ENCODE results near the gene ZNF536. TPM values are rescaled to one million over a fixed set of nuclear protein-coding genes. Genes with fewer than 3 reads are reported as not detected.

The ZNF536 gene
- polyA plus RNA-seq, 1 donor, result 5.3 TPM

DNA sequence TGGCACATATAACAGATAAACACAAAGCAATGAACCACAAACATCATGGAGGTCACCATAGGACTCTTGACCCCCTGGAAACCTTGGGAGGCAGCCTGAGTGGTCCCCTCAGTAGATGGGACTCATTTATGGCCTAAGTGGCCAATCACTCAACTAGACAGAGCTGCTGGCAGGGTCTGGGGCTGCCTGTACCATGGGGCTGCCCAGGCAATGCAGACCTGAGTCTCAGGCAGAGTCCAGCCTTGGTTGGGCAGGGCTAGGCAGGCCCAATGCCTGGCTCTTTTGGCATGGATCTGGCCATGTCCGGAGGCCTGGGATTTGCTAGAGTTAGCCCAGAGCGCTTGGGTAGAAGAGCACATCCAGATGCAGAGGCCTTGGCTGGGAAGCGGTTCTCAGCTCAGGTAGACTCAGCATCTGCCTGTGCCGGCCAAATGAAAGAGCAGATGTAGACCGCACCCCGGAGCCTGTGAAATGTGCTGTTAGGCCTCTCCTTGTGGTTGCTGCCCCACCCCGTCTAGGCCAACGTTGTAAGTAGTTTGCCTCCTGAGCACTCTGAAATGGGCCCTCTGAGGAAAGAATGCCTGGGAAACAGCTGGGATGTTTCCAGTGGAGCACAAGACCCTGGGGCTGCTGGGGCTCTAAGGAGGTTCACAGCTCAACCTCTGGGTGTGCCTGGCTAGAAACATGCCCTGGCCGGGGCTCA is 171.2 kb downstream of the ZNF536 start:
- no peak for DNase-seq
- no peaks in the 10 kb centered on the region for H3K36me3 ChIP-seq (ENCODE audit: control insufficient read depth, insufficient read depth, low read length)

DNA sequence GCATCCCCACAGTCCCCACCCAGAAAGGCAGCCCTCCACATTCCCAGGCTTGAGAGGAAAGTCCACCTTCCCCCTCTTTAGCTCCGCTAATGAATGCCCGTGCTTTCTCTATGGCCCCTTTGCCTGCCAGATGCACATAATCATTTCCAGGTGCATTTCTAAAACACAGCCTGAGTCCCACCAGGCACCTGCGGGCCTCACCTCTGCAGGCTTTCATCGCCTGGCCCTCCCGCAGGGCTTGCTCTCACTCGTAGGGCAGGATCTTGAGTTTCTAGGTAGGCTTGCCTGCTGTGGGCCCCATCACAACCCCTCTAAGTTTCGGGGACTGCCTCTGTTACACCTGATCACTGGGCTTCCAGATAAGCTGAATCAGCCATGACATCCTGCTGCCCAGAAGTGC is 173.6 kb downstream of the ZNF536 start:
- H3K27me3 ChIP-seq (ENCODE audit: control insufficient read depth, insufficient read depth, low read length), result no peaks in the 10 kb centered on the region
- no peak overlapping the region for H3K27ac ChIP-seq (ENCODE audit: low read length)
- H3K4me1 ChIP-seq (ENCODE audit: control insufficient read depth, insufficient read depth, low read length), result no peaks in the 10 kb centered on the region
- H3K4me3 ChIP-seq (ENCODE audit: low read length), result no peak overlapping the region
- H3K9me3 ChIP-seq (ENCODE audit: control insufficient read depth, low read depth, low read length), result no peaks in the 10 kb centered on the region
- H3K36me3 ChIP-seq (ENCODE audit: control insufficient read depth, insufficient read depth, low read length), result no peaks in the 10 kb centered on the region
- DNase-seq, result no peak
- no CpG with 5 or more reads among the region's 7 CpGs for WGBS (ENCODE audit: insufficient coverage, low lambda C conversion rate)

More for the DNA sequence above, 171.2 kb downstream of the ZNF536 start:
- WGBS (ENCODE audit: insufficient coverage, low lambda C conversion rate), result 100% methylated on average over 1 of the region's 9 CpGs
- Histone ChIP-seq H3K27ac (ENCODE audit: low read length) (no peak overlapping the region), H3K27me3 (ENCODE audit: control insufficient read depth, insufficient read depth, low read length) (no peaks in the 10 kb centered on the region), H3K4me3 (ENCODE audit: low read length) (no peak overlapping the region), H3K9me3 (ENCODE audit: control insufficient read depth, low read depth, low read length) (no peaks in the 10 kb centered on the region), H3K4me1 (ENCODE audit: control insufficient read depth, insufficient read depth, low read length) (no peaks in the 10 kb centered on the region)

DNA sequence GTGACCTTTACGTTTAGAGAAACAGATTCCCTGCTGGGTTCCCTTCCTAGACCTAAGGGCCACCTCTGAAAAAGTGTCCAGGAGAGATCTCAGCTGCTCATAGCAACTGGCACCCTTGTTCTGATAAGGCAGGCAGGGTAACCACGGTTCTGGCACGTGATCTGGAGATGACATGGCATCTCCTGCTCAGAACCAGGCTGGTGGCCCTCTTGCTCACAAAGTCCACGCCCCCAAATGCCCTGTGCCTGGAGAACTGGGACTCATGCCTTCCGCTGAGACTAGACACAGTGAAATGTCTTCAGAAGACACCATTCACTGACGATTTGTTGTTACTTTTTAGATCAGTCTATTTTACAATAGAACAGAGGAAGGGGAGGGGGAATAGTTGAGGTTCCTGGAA is 174.1 kb downstream of the ZNF536 start:
- H3K27ac ChIP-seq (ENCODE audit: low read length), result no peak overlapping the region
- H3K9me3 ChIP-seq (ENCODE audit: control insufficient read depth, low read depth, low read length), result no peaks in the 10 kb centered on the region
- H3K36me3 ChIP-seq (ENCODE audit: control insufficient read depth, insufficient read depth, low read length), result no peaks in the 10 kb centered on the region
- no peaks in the 10 kb centered on the region for H3K27me3 ChIP-seq (ENCODE audit: control insufficient read depth, insufficient read depth, low read length)
- DNase-seq, result no peak
- H3K4me3 ChIP-seq (ENCODE audit: low read length), result no peak overlapping the region
- H3K4me1 ChIP-seq (ENCODE audit: control insufficient read depth, insufficient read depth, low read length), result no peaks in the 10 kb centered on the region
- WGBS (ENCODE audit: insufficient coverage, low lambda C conversion rate), result 100% methylated on average over 1 of the region's 6 CpGs

DNA sequence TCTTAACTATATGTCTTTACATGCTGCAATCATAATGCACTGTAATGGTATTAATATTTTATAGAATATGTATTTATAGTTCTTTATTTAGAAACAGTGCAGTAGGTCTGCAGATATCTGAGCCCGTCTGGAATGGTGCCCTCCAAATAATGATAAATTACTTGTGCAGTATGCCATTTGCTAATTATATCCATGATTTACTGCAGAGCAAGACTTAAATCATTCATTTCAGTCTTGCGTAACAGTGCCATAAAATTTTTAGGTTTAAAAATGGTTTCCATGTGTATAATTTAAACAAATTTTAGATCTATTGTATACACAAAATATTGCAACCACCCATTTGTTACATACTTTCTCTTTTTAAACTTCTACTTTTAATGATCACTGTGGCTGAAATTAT is 175.1 kb downstream of the ZNF536 start:
- H3K4me3 ChIP-seq (ENCODE audit: low read length), result no peak overlapping the region
- no peaks in the 10 kb centered on the region for H3K27me3 ChIP-seq (ENCODE audit: control insufficient read depth, insufficient read depth, low read length)
- WGBS (ENCODE audit: insufficient coverage, low lambda C conversion rate), result 43% methylated on average over 2 of the region's 2 CpGs
- H3K36me3 ChIP-seq (ENCODE audit: control insufficient read depth, insufficient read depth, low read length), result no peaks in the 10 kb centered on the region
- no peak for DNase-seq
- H3K4me1 ChIP-seq (ENCODE audit: control insufficient read depth, insufficient read depth, low read length), result no peaks in the 10 kb centered on the region
- H3K27ac ChIP-seq (ENCODE audit: low read length), result no peak overlapping the region
- no peaks in the 10 kb centered on the region for H3K9me3 ChIP-seq (ENCODE audit: control insufficient read depth, low read depth, low read length)

DNA sequence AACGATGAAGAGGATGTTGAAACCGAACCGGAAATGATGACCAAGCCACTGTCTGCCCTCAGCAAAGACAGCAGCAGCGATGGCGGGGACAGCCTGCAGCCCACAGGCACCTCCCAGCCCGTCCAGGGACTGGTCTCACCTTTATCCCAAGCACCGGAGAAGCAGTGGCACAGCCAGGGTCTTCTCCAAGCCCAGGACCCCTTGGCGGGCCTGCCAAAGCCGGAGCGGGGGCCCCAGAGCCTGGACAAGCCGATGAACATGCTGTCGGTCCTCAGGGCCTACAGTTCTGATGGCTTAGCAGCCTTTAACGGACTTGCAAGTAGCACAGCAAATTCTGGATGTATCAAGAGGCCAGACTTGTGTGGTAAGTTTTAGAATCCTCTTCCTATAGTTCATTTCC is 177.0 kb downstream of the ZNF536 start:
- DNase-seq, result no peak
- Histone ChIP-seq H3K4me3 (ENCODE audit: low read length) (no peak overlapping the region), H3K4me1 (ENCODE audit: control insufficient read depth, insufficient read depth, low read length) (no peaks in the 10 kb centered on the region), H3K27me3 (ENCODE audit: control insufficient read depth, insufficient read depth, low read length) (no peaks in the 10 kb centered on the region), H3K36me3 (ENCODE audit: control insufficient read depth, insufficient read depth, low read length) (no peaks in the 10 kb centered on the region), H3K27ac (ENCODE audit: low read length) (no peak overlapping the region), H3K9me3 (ENCODE audit: control insufficient read depth, low read depth, low read length) (no peaks in the 10 kb centered on the region)
- WGBS (ENCODE audit: insufficient coverage, low lambda C conversion rate), result no CpG with 5 or more reads among the region's 13 CpGs

DNA sequence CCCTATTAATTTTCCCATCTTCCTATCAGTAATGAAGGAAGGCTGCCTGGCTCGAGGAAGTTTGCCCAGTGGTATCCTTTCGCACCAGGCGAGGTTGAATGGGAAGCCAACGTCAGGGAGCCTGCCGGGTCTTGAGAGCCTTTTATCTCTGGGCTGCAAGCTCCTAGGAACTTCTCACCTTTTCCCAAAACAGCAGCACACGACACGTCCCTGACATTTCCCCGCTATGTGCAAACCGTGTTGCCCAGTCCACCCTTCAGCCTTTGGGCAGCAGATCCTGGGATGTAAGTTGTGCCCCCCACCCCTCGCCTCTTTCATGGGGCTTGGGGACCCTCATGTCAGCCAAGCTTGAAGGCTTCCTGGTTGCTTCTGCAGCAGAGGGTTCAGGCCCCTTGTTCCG is 179.1 kb downstream of the ZNF536 start:
- Histone ChIP-seq H3K27ac (ENCODE audit: low read length) (no peak overlapping the region), H3K4me1 (ENCODE audit: control insufficient read depth, insufficient read depth, low read length) (no peaks in the 10 kb centered on the region), H3K36me3 (ENCODE audit: control insufficient read depth, insufficient read depth, low read length) (no peaks in the 10 kb centered on the region), H3K27me3 (ENCODE audit: control insufficient read depth, insufficient read depth, low read length) (no peaks in the 10 kb centered on the region), H3K4me3 (ENCODE audit: low read length) (no peak overlapping the region), H3K9me3 (ENCODE audit: control insufficient read depth, low read depth, low read length) (no peaks in the 10 kb centered on the region)
- WGBS (ENCODE audit: insufficient coverage, low lambda C conversion rate), result no CpG with 5 or more reads among the region's 11 CpGs
- no peak for DNase-seq

DNA sequence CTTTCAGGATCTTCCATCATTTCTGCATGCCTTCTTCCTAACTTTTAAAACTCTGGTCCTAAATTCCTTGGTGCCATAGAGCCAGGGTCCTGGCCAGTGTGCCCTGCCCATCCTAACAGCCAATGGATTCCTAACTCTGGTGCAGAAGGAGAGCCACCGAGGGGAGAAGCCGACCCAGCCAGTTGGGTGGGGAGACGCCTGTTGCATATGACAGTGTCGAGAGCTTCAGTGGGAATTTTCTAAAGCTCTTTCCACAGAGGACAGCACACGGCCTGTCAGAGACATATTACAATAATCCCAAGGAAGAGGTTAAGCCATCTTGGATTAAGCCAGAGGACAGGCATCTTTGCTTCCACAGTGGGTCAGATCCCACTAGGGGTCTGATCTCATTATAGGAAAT is 180.4 kb downstream of the ZNF536 start:
- no CpG with 5 or more reads among the region's 5 CpGs for WGBS (ENCODE audit: insufficient coverage, low lambda C conversion rate)
- H3K27ac ChIP-seq (ENCODE audit: low read length), result no peak overlapping the region

DNA sequence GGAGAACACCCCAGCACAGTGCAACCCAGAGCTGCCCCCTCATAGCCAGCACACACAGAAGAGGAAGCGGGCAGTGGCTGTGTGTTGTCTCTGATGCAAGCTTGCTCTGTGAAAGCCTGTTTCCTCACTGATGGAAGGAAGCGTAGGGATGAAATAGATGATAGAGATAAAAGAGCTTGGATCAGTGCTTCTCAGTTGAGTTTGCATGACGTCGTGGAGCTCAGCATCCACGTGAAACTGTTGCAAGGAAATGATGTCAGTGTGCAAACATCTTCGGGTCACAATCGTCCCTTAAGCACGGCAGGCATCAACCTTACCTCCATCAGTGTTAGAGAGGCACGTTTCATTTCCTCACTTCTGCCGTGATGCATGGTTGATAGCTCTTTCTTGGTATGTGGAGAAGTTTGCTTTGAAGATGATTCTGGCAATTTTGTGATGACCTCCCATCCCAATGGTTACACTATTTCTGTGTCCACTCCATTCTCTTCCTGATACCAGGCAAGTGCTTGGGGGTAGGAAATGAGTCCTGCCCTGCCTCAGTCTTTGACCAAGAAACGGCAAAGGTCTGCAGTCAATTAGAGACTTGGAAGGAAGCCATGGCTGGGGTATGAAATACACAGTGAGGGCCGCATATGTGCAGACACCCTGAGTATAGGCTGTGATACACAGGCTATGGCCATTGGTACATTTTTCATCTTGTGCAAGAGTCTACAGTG is 183.0 kb downstream of the ZNF536 start:
- H3K36me3 ChIP-seq (ENCODE audit: control insufficient read depth, insufficient read depth, low read length), result no peaks in the 10 kb centered on the region
- no peaks in the 10 kb centered on the region for H3K4me1 ChIP-seq (ENCODE audit: control insufficient read depth, insufficient read depth, low read length)
- DNase-seq, result no peak
- no peak overlapping the region for H3K4me3 ChIP-seq (ENCODE audit: low read length)
- H3K27me3 ChIP-seq (ENCODE audit: control insufficient read depth, insufficient read depth, low read length), result no peaks in the 10 kb centered on the region
- WGBS (ENCODE audit: insufficient coverage, low lambda C conversion rate), result 76% methylated on average over 3 of the region's 12 CpGs
- no peak overlapping the region for H3K27ac ChIP-seq (ENCODE audit: low read length)
- no peaks in the 10 kb centered on the region for H3K9me3 ChIP-seq (ENCODE audit: control insufficient read depth, low read depth, low read length)

More for the DNA sequence above, 180.4 kb downstream of the ZNF536 start:
- Histone ChIP-seq H3K27me3 (ENCODE audit: control insufficient read depth, insufficient read depth, low read length) (no peaks in the 10 kb centered on the region), H3K4me1 (ENCODE audit: control insufficient read depth, insufficient read depth, low read length) (no peaks in the 10 kb centered on the region), H3K36me3 (ENCODE audit: control insufficient read depth, insufficient read depth, low read length) (no peaks in the 10 kb centered on the region), H3K4me3 (ENCODE audit: low read length) (no peak overlapping the region), H3K9me3 (ENCODE audit: control insufficient read depth, low read depth, low read length) (no peaks in the 10 kb centered on the region)
- DNase-seq, result no peak

DNA sequence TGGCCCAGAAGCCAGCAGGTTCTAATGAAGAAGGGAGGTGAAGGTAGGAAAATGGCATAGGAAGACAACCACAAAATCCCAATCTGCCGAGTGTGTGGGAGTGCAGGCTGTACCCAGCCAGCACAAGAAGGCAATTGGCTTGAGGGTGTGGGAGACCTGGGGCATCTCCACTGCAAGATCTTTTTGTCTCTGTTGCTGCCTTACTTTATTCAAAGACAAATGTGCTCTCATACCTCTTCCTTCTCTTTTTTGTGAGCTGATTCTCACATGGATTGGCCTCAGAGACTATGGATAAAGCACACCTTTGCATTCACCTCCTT is 183.6 kb downstream of the ZNF536 start:
- H3K4me3 ChIP-seq (ENCODE audit: low read length), result no peak overlapping the region
- no peaks in the 10 kb centered on the region for H3K4me1 ChIP-seq (ENCODE audit: control insufficient read depth, insufficient read depth, low read length)
- no CpG with 5 or more reads among the region's 1 CpG for WGBS (ENCODE audit: insufficient coverage, low lambda C conversion rate)
- no peaks in the 10 kb centered on the region for H3K9me3 ChIP-seq (ENCODE audit: control insufficient read depth, low read depth, low read length)
- H3K27me3 ChIP-seq (ENCODE audit: control insufficient read depth, insufficient read depth, low read length), result no peaks in the 10 kb centered on the region
- no peaks in the 10 kb centered on the region for H3K36me3 ChIP-seq (ENCODE audit: control insufficient read depth, insufficient read depth, low read length)
- DNase-seq, result no peak
- no peak overlapping the region for H3K27ac ChIP-seq (ENCODE audit: low read length)

DNA sequence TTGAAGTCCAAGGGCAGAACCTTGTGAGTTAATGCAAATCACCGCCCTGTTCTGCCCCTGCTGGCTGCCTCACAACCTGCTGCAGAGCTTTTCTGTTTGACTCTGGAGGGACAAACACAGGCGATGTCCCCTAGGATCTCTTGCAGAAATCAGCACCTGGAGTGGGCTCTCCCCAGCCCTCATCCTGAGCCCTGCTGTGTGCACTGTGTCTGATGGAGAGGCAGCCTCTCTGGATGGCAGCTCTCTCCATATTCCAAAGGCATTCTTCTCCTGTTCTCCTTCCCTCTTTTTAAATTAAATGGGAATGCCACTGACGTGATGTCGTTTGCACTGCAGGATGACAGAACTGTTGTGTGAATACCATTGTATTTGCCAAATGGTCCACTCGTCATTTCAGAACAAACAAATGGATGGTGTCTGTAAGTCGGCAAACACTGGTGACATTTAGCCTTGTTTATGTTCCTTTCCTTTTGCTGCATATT is 184.1 kb downstream of the ZNF536 start:
- H3K36me3 ChIP-seq (ENCODE audit: control insufficient read depth, insufficient read depth, low read length), result no peaks in the 10 kb centered on the region
- no peak for DNase-seq
- WGBS (ENCODE audit: insufficient coverage, low lambda C conversion rate), result no CpG with 5 or more reads among the region's 6 CpGs
- H3K27ac ChIP-seq (ENCODE audit: low read length), result no peak overlapping the region
- H3K27me3 ChIP-seq (ENCODE audit: control insufficient read depth, insufficient read depth, low read length), result no peaks in the 10 kb centered on the region
- no peak overlapping the region for H3K4me3 ChIP-seq (ENCODE audit: low read length)
- H3K9me3 ChIP-seq (ENCODE audit: control insufficient read depth, low read depth, low read length), result no peaks in the 10 kb centered on the region
- no peaks in the 10 kb centered on the region for H3K4me1 ChIP-seq (ENCODE audit: control insufficient read depth, insufficient read depth, low read length)

DNA sequence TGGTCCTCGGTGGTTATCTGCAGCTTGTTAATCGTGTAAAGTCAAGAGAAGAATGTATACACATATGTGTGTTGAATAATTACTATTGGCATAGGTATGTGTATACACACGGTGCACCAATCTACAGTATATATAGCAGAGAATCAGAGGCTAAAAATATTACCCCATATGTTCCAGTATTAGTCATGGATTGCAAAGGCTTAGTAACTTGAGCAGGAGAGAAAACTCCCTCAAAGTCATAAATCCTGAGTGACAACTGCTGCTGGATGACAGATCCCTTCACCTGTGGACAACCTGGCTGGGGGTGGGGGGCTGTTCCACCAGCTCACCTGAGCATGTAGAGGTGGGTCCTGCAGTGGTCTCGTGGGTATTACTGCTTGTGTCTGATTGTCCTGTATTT is 185.0 kb downstream of the ZNF536 start:
- 60% methylated on average over 1 of the region's 4 CpGs for WGBS (ENCODE audit: insufficient coverage, low lambda C conversion rate)
- Histone ChIP-seq H3K36me3 (ENCODE audit: control insufficient read depth, insufficient read depth, low read length) (no peaks in the 10 kb centered on the region), H3K4me3 (ENCODE audit: low read length) (no peak overlapping the region), H3K4me1 (ENCODE audit: control insufficient read depth, insufficient read depth, low read length) (no peaks in the 10 kb centered on the region), H3K27me3 (ENCODE audit: control insufficient read depth, insufficient read depth, low read length) (no peaks in the 10 kb centered on the region), H3K9me3 (ENCODE audit: control insufficient read depth, low read depth, low read length) (no peaks in the 10 kb centered on the region), H3K27ac (ENCODE audit: low read length) (no peak overlapping the region)
- no peak for DNase-seq
